Activated CD8-positive, alpha-beta T cell treated with anti-CD3 and anti-CD28 coated beads, Interleukin-2, amount 10 ng/mL, durations not matched to agents 7 days and 5 days (primary cell): ENCODE data around the gene DENND5B. TPM values are rescaled to one million over a fixed set of nuclear protein-coding genes. Genes with fewer than 3 reads are reported as not detected.
"Not testable (repeated sequence)": the region's sequence is repeated elsewhere in the genome, so short reads cannot be mapped to it uniquely, and the experiment has no call there.

Experiments used
- ATAC-seq: fragments of 150-1000 bp; cut with Tn5 transposase; one replicate; pipeline ENCODE4 v1.10.0; 2021; ENCODE audit warnings: moderate library complexity
- CTCF ChIA-PET: fragments of 350-600 bp; sonication (Branson Sonifier 250); formaldehyde crosslinking; loops from one replicate; lab custom pipeline; 2021; ENCODE audit warnings: antibody characterized with exemption; lab: Charles Lee
- POLR2A ChIA-PET: fragments of 350-600 bp; sonication (Branson Sonifier 250); formaldehyde crosslinking; loops from one replicate; lab custom pipeline; 2021; ENCODE audit warnings: antibody characterized with exemption; lab: Charles Lee
- DNase-seq: peaks from one replicate; pipeline ENCODE4 v3.0.0-alpha.2; 2020
- H3K27ac Mint-ChIP-seq: one replicate; pipeline ENCODE4 v1.8.0; 2021; ENCODE audit warnings: mild to moderate bottlenecking, mixed read lengths
- H3K27me3 Mint-ChIP-seq: one replicate; pipeline ENCODE4 v1.8.0; 2021; ENCODE audit warnings: low read depth, mixed read lengths
- H3K36me3 Mint-ChIP-seq: one replicate; pipeline ENCODE4 v1.8.0; 2021; ENCODE audit warnings: low read depth, mixed read lengths
- H3K4me1 Mint-ChIP-seq: one replicate; pipeline ENCODE4 v1.8.0; 2021; ENCODE audit warnings: low read depth, mixed read lengths
- H3K4me3 Mint-ChIP-seq: one replicate; pipeline ENCODE4 v1.8.0; 2021; ENCODE audit warnings: mild to moderate bottlenecking, mixed read lengths
- H3K9me3 Mint-ChIP-seq: one replicate; pipeline ENCODE4 v1.8.0; 2022; ENCODE audit warnings: mixed read lengths; ENCODE audit not compliant: insufficient read depth
- total RNA-seq, 2 experiments: library from RNA; stranded (reverse); gene quantifications; one replicate each; pipeline ENCODE4 v1.2.3, GENCODE V29; 2021

DENND5B gene
- total RNA-seq, 2 experiments from 2014 or later, result 0.08 to 0.16 TPM

DNA sequence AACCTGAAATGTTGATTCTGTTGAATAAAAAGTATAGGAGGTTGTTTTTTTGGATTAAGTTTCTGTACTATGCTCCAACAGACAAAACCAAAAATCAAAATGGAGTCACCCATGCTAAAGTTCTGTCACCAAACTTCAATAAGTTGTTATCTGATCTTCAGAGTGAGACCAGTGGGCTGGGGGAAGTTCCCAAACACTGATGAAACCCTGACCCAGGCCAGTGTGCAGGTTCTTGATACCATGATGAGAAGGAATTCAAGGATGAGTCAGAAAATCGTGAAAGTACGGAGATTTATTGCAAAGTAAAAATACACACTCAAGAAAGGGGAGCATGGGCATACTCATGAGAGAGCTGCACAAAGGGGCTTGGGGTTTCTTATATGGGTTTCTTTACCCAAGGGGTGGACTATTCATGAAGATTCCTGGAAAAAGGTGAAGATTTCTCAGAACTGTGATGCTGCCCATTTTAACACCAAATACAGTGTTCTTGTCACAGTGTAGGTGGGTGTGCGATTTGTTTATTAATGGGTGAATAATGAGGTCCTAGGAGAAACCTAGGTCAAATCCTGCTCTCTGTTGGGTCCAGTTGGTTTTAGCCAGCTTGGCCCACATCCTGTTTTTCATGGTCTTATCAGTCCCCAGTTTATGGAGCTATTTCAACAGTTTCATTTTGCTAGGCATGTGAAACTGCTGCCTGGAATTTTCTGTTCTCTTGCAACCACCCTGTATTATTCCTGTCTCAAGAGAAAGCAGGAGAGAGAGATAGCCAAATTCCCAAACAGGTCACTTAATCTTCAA is 27.5 kb upstream of the DENND5B start:
- H3K27me3 Mint-ChIP-seq, result no peaks in the 10 kb centered on the region
- no peak overlapping the region for H3K27ac Mint-ChIP-seq
- no peak for ATAC-seq
- H3K4me3 Mint-ChIP-seq, result no peak overlapping the region
- POLR2A ChIA-PET, result no interaction called here
- no peak for DNase-seq
- H3K4me1 Mint-ChIP-seq, result peaks cover 7% of the 10 kb centered on the region
- no peaks in the 10 kb centered on the region for H3K9me3 Mint-ChIP-seq
- CTCF ChIA-PET, result no interaction called here
- H3K36me3 Mint-ChIP-seq, result no peaks in the 10 kb centered on the region

- DNase-seq (no peak), ATAC-seq (no peak)
- Mint-ChIP-seq H3K4me3 (no peak overlapping the region), H3K9me3 (peaks cover 6% of the 10 kb centered on the region), H3K4me1 (no peaks in the 10 kb centered on the region), H3K27me3 (no peaks in the 10 kb centered on the region), H3K36me3 (no peaks in the 10 kb centered on the region), H3K27ac (no peak overlapping the region)
- POLR2A ChIA-PET, result no interaction called here
- CTCF ChIA-PET, result no interaction called here
Observed at GRCh38 chr12:31612819-31613218, 21.9 kb upstream of the DENND5B start.

DNA sequence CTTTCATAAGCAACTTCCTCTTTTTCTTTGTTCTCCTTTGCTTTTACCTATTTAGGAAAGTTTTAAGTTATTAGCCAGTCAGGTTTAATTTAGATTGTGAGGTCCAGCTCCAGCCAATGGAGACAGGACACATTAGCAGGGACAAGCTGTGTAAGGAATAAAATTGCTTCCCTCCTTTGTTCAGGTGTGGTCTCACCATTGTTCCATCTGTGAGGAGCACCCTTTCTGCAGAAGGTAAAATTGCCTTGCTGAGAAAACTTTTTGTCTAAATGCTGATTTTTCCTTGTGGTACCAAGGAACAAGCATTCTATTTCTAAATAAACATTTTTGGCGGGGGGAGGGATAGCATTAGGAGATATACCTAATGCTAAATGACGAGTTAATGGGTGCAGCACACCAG is 17.4 kb upstream of the DENND5B start:
- ATAC-seq, H3K36me3 Mint-ChIP-seq, H3K27ac Mint-ChIP-seq, H3K4me1 Mint-ChIP-seq, POLR2A ChIA-PET, H3K4me3 Mint-ChIP-seq, DNase-seq, CTCF ChIA-PET, H3K27me3 Mint-ChIP-seq: not testable (repeated sequence)
- H3K9me3 Mint-ChIP-seq, result peaks cover 12% of the 10 kb centered on the region

GRCh38 chr12:31605531-31605930 is 14.6 kb upstream of the DENND5B start:
- ATAC-seq, result no peak
- no peak overlapping the region for H3K4me3 Mint-ChIP-seq

GRCh38 chr12:31603546-31604009 is 12.6 kb upstream of the DENND5B start:
- no peak for DNase-seq
- ATAC-seq, result no peak
- ChIA-PET CTCF (no interaction called here), POLR2A (no interaction called here)
- H3K4me1 Mint-ChIP-seq, result no peaks in the 10 kb centered on the region
- H3K27ac Mint-ChIP-seq, result no peak overlapping the region
- peaks cover 12% of the 10 kb centered on the region for H3K9me3 Mint-ChIP-seq
- no peaks in the 10 kb centered on the region for H3K27me3 Mint-ChIP-seq
- no peak overlapping the region for H3K4me3 Mint-ChIP-seq
- no peaks in the 10 kb centered on the region for H3K36me3 Mint-ChIP-seq

More at GRCh38 chr12:31605531-31605930, 14.6 kb upstream of the DENND5B start:
- ChIA-PET POLR2A (no interaction called here), CTCF (interaction anchor here (0.5 kb wide), 1 partner anchor 285 kb away, joined by 3 read pairs; no protein-coding TSS in a partner anchor)
- no peaks in the 10 kb centered on the region for H3K27me3 Mint-ChIP-seq
- DNase-seq, result no peak
- peaks cover 12% of the 10 kb centered on the region for H3K9me3 Mint-ChIP-seq
- no peaks in the 10 kb centered on the region for H3K4me1 Mint-ChIP-seq
- no peaks in the 10 kb centered on the region for H3K36me3 Mint-ChIP-seq
- no peak overlapping the region for H3K27ac Mint-ChIP-seq

DNA sequence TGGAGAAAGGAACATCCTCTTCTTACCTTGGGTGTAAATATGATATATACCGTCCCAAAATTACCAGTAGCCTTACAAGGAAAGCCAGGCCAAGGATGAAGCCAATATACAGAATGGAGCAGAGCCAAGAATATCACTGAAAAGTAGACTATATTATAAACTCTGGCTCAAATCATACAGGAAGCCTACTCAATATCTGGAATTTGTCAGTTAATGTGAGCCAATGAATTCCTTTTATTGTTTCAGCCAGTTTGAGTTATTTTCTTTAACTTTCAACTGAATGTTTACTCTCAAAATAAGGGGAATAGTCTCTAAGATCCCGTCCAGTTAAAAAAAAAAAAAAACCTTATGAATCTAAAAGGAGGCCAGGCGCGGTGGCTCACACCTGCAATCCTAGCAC is 9.8 kb upstream of the DENND5B start:
- H3K4me1 Mint-ChIP-seq, result no peaks in the 10 kb centered on the region
- CTCF ChIA-PET, result no interaction called here
- H3K27ac Mint-ChIP-seq, result no peak overlapping the region
- H3K36me3 Mint-ChIP-seq, result no peaks in the 10 kb centered on the region
- DNase-seq (no peak), ATAC-seq (no peak)
- H3K9me3 Mint-ChIP-seq, result no peaks in the 10 kb centered on the region
- H3K4me3 Mint-ChIP-seq, result no peak overlapping the region
- POLR2A ChIA-PET, result no interaction called here
- no peaks in the 10 kb centered on the region for H3K27me3 Mint-ChIP-seq

- Mint-ChIP-seq H3K27me3 (peaks cover 3% of the 10 kb centered on the region), H3K27ac (no peak overlapping the region), H3K9me3 (no peaks in the 10 kb centered on the region), H3K4me3 (no peak overlapping the region), H3K4me1 (no peaks in the 10 kb centered on the region), H3K36me3 (no peaks in the 10 kb centered on the region)
- no peak for DNase-seq
- ChIA-PET POLR2A (no interaction called here), CTCF (no interaction called here)
- ATAC-seq, result no peak
Observed at GRCh38 chr12:31600252-31600651, 9.3 kb upstream of the DENND5B start.

GRCh38 chr12:31599053-31599452 is 8.1 kb upstream of the DENND5B start:
- H3K4me3 Mint-ChIP-seq, result no peak overlapping the region
- ATAC-seq, result no peak
- no peaks in the 10 kb centered on the region for H3K9me3 Mint-ChIP-seq
- ChIA-PET CTCF (no interaction called here), POLR2A (no interaction called here)
- H3K27me3 Mint-ChIP-seq, result peaks cover 8% of the 10 kb centered on the region
- no peaks in the 10 kb centered on the region for H3K4me1 Mint-ChIP-seq
- no peaks in the 10 kb centered on the region for H3K36me3 Mint-ChIP-seq
- H3K27ac Mint-ChIP-seq, result no peak overlapping the region
- no peak for DNase-seq

DNA sequence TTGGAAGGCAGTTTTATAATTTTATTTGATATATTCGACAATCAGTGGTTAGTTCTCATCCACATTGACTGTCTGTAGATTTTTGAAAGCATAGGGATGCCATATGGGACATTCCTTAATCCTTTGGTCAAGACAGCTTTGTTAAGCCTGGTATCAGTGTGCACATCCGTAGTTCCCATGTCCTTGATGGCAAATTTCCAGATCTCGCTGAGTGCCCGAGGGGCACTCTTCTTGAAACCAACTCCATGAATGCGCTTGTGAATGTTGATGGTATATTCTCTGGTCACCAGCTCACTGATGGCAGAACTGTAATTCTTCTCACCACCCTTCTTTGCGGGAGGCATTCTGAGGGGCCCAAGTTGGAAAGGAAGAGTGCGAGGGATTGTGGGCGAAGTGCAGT is 6.1 kb upstream of the DENND5B start:
- Mint-ChIP-seq H3K4me1 (no peaks in the 10 kb centered on the region), H3K4me3 (no peak overlapping the region), H3K9me3 (no peaks in the 10 kb centered on the region), H3K27ac (no peak overlapping the region), H3K36me3 (no peaks in the 10 kb centered on the region), H3K27me3 (peaks cover 12% of the 10 kb centered on the region)
- DNase-seq (no peak), ATAC-seq (no peak)
- ChIA-PET POLR2A (no interaction called here), CTCF (no interaction called here)

DNA sequence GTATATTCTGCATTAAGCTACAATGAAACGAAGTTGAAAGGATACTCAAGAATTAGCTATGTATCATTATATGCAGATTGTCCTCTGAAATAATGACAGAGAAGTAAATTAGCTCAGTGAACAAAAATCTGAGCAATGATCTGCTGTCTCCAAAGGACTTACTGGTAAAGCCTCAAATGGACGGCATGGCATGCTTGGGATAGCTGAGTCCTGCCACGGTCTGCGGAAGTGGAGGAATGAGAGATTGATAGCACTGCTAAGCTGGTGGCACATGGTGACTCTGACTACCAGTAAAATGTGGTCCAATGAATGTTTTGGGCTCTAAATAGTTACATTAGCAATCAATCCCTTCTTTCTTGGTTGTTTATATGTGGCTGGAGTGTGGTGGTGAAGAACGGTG is 3.7 kb upstream of the DENND5B start:
- CTCF ChIA-PET, result no interaction called here
- H3K27ac Mint-ChIP-seq, result no peak overlapping the region
- POLR2A ChIA-PET, result no interaction called here
- no peaks in the 10 kb centered on the region for H3K9me3 Mint-ChIP-seq
- ATAC-seq (no peak), DNase-seq (no peak)
- H3K4me3 Mint-ChIP-seq, result no peak overlapping the region
- peaks cover 7% of the 10 kb centered on the region for H3K4me1 Mint-ChIP-seq
- H3K36me3 Mint-ChIP-seq, result no peaks in the 10 kb centered on the region
- peaks cover 21% of the 10 kb centered on the region for H3K27me3 Mint-ChIP-seq

- Mint-ChIP-seq H3K27me3 (peaks cover 46% of the 10 kb centered on the region), H3K4me3 (peak overlapping the region; percentile 69), H3K27ac (no peak overlapping the region), H3K9me3 (no peaks in the 10 kb centered on the region), H3K4me1 (peaks cover 10% of the 10 kb centered on the region), H3K36me3 (no peaks in the 10 kb centered on the region)
- DNase-seq (peak; percentile 20), ATAC-seq (peak; percentile 3)
- ChIA-PET POLR2A (no interaction called here), CTCF (no interaction called here)
Observed at GRCh38 chr12:31591380-31591901, 505 bp upstream of the DENND5B start.

DNA sequence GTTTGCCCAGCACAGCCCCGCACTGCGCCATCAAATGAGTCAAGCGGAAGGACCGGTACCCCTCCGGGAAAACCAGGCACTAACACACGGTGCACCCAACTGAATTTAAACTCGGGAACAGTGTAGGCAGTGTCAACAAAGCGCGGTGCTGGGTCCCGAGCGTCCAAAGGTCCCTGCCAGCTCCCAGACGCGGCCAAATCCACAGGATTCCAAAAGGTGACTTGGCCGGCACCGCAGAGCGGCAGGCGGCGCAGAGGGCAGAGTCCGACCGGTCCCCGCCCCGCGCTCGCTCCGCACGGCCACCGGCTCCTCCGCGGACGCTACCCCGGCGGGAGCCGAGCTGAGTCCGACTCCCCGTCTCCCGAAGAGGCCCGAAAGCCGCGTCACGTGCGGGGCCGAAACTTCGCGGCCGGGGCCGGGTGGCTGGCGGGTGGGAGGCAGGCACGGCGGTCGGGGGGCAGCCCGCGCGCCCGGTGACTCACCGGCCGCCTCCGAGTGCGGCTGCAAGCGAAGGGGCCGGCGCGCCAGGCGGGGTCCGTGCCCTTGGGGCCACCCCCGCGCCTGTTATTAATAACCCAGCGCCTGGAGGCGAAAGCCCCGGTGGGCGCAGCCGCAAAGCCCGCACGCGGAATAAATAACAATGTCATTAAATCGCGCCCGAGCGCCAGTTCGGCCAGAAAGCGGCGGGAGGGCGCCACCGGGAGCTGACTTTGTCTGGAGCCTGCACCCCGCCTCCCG is 863 bp downstream of the DENND5B start:
- peak; percentile 57 for ATAC-seq
- Mint-ChIP-seq H3K36me3 (no peaks in the 10 kb centered on the region), H3K27ac (no peak overlapping the region), H3K27me3 (peaks cover 49% of the 10 kb centered on the region), H3K4me1 (peaks cover 10% of the 10 kb centered on the region), H3K4me3 (peak overlapping the region; percentile 68), H3K9me3 (no peaks in the 10 kb centered on the region)
- ChIA-PET POLR2A (no interaction called here), CTCF (no interaction called here)
- peak; percentile 24 for DNase-seq
